ENCODE data around the gene ADD2.

The ADD2 gene

GRCh38 chr2:70647873-70648481 is 120.0 kb downstream of the ADD2 start:
- no peaks in the 10 kb centered on the region for H3K36me3 ChIP-seq (replicated peaks in 1 of 2; ENCODE audit: control insufficient read depth in 2 of 2, insufficient read depth in 2 of 2, low read length in 2 of 2)
- H4K8ac ChIP-seq (ENCODE audit: low read depth, low read length): no peak overlapping the region
- H3K4me2 ChIP-seq (ENCODE audit: insufficient read depth, low read length, poor library complexity, severe bottlenecking): no peak overlapping the region
- DNase-seq (ENCODE audit: low spot score): peak; percentile 69
- no peak overlapping the region for H2BK12ac ChIP-seq (ENCODE audit: low read length)
- H2BK5ac ChIP-seq (ENCODE audit: low read length): no peak overlapping the region
- no peak overlapping the region for H2AK5ac ChIP-seq (ENCODE audit: low read depth, low read length)
- no peak overlapping the region for H3K9ac ChIP-seq (ENCODE audit: low read depth, low read length, poor library complexity)
- H2BK15ac ChIP-seq (ENCODE audit: low read length): no peak overlapping the region
- no peak overlapping the region for H2BK120ac ChIP-seq (ENCODE audit: low read depth, low read length)
- H3K4me3 ChIP-seq (ENCODE audit: low read length in 2 of 2): no peak overlapping the region
- H3K4me1 ChIP-seq (ENCODE audit: control insufficient read depth in 2 of 2, insufficient read depth in 1 of 2, low read depth in 1 of 2, low read length in 2 of 2): peaks cover 0 to 4% of the 10 kb centered on the region in 2 donors
- H3K79me1 ChIP-seq (ENCODE audit: low read depth, low read length): no peaks in the 10 kb centered on the region
- H2AFZ ChIP-seq (ENCODE audit: low read length): peak overlapping the region; percentile 53
- H3K4ac ChIP-seq (ENCODE audit: low read length): no peak overlapping the region
- H3K27ac ChIP-seq (replicated peaks; ENCODE audit: low read length): no peak overlapping the region
- no peak overlapping the region for H3K14ac ChIP-seq (ENCODE audit: low read length)
- H4K91ac ChIP-seq (ENCODE audit: low read depth, low read length, poor library complexity): no peak overlapping the region
- no peak overlapping the region for H3K18ac ChIP-seq (ENCODE audit: low read length)
- WGBS, 2 donors (ENCODE audit: extremely low coverage in 2 of 2, insufficient read length in 2 of 2, insufficient replicate concordance in 1 of 2): no CpG with 5 or more reads among the region's 9 CpGs
- no peak overlapping the region for H3K23ac ChIP-seq (ENCODE audit: low read depth, low read length, poor library complexity)
- peaks cover 0 to 2% (median 0%) of the 10 kb centered on the region in 3 experiments for H3K27me3 ChIP-seq (ENCODE audit: control insufficient read depth in 3 of 3, insufficient read depth in 3 of 3, low read depth in 1 of 3, low read length in 3 of 3)
- peaks cover 4 to 6% of the 10 kb centered on the region in 2 donors for H3K9me3 ChIP-seq (replicated peaks in 1 of 2; ENCODE audit: control insufficient read depth in 2 of 2, insufficient read depth in 1 of 2, low read depth in 1 of 2, low read length in 2 of 2)

GRCh38 chr2:70646420-70646818 is 121.6 kb downstream of the ADD2 start:
- Histone ChIP-seq H3K4me3 (ENCODE audit: low read length in 2 of 2) (no peak overlapping the region), H3K4me1 (ENCODE audit: control insufficient read depth in 2 of 2, insufficient read depth in 1 of 2, low read depth in 1 of 2, low read length in 2 of 2) (peaks cover 0 to 4% of the 10 kb centered on the region in 2 donors), H3K27ac (replicated peaks; ENCODE audit: low read length) (no peak overlapping the region), H4K91ac (ENCODE audit: low read depth, low read length, poor library complexity) (no peak overlapping the region), H2AK5ac (ENCODE audit: low read depth, low read length) (no peak overlapping the region), H2BK12ac (ENCODE audit: low read length) (no peak overlapping the region), H3K14ac (ENCODE audit: low read length) (no peak overlapping the region), H2BK5ac (ENCODE audit: low read length) (no peak overlapping the region), H2BK15ac (ENCODE audit: low read length) (no peak overlapping the region), H3K4ac (ENCODE audit: low read length) (no peak overlapping the region), H3K79me1 (ENCODE audit: low read depth, low read length) (no peaks in the 10 kb centered on the region), H3K23ac (ENCODE audit: low read depth, low read length, poor library complexity) (no peak overlapping the region), H3K36me3 (replicated peaks in 1 of 2; ENCODE audit: control insufficient read depth in 2 of 2, insufficient read depth in 2 of 2, low read length in 2 of 2) (no peaks in the 10 kb centered on the region), H3K27me3 (ENCODE audit: control insufficient read depth in 3 of 3, insufficient read depth in 3 of 3, low read depth in 1 of 3, low read length in 3 of 3) (peaks cover 0 to 12% (median 0%) of the 10 kb centered on the region in 3 experiments), H3K4me2 (ENCODE audit: insufficient read depth, low read length, poor library complexity, severe bottlenecking) (no peak overlapping the region), H3K9me3 (replicated peaks in 1 of 2; ENCODE audit: control insufficient read depth in 2 of 2, insufficient read depth in 1 of 2, low read depth in 1 of 2, low read length in 2 of 2) (peaks cover 2% of the 10 kb centered on the region in 2 donors), H4K8ac (ENCODE audit: low read depth, low read length) (peak overlapping the region; percentile 88), H2AFZ (ENCODE audit: low read length) (peak overlapping the region; percentile 39), H3K18ac (ENCODE audit: low read length) (no peak overlapping the region), H2BK120ac (ENCODE audit: low read depth, low read length) (no peak overlapping the region), H3K9ac (ENCODE audit: low read depth, low read length, poor library complexity) (no peak overlapping the region)
- no CpG with 5 or more reads among the region's 5 CpGs for WGBS, 2 donors (ENCODE audit: extremely low coverage in 2 of 2, insufficient read length in 2 of 2, insufficient replicate concordance in 1 of 2)
- DNase-seq (ENCODE audit: low spot score): no peak

GRCh38 chr2:70645733-70646419 is 122.1 kb downstream of the ADD2 start:
- Histone ChIP-seq H2BK5ac (ENCODE audit: low read length) (no peak overlapping the region), H2BK12ac (ENCODE audit: low read length) (no peak overlapping the region), H2AK5ac (ENCODE audit: low read depth, low read length) (no peak overlapping the region), H2BK120ac (ENCODE audit: low read depth, low read length) (no peak overlapping the region), H3K9ac (ENCODE audit: low read depth, low read length, poor library complexity) (no peak overlapping the region), H3K23ac (ENCODE audit: low read depth, low read length, poor library complexity) (no peak overlapping the region), H3K4me2 (ENCODE audit: insufficient read depth, low read length, poor library complexity, severe bottlenecking) (no peak overlapping the region), H2AFZ (ENCODE audit: low read length) (peak overlapping the region; percentile 39), H3K14ac (ENCODE audit: low read length) (no peak overlapping the region), H4K91ac (ENCODE audit: low read depth, low read length, poor library complexity) (no peak overlapping the region), H3K4ac (ENCODE audit: low read length) (no peak overlapping the region), H3K18ac (ENCODE audit: low read length) (no peak overlapping the region), H4K8ac (ENCODE audit: low read depth, low read length) (no peak overlapping the region), H3K4me3 (ENCODE audit: low read length in 2 of 2) (no peak overlapping the region), H3K4me1 (ENCODE audit: control insufficient read depth in 2 of 2, insufficient read depth in 1 of 2, low read depth in 1 of 2, low read length in 2 of 2) (peaks cover 0 to 4% of the 10 kb centered on the region in 2 donors), H3K9me3 (replicated peaks in 1 of 2; ENCODE audit: control insufficient read depth in 2 of 2, insufficient read depth in 1 of 2, low read depth in 1 of 2, low read length in 2 of 2) (peaks cover 0 to 2% of the 10 kb centered on the region in 2 donors), H2BK15ac (ENCODE audit: low read length) (no peak overlapping the region), H3K27me3 (ENCODE audit: control insufficient read depth in 3 of 3, insufficient read depth in 3 of 3, low read depth in 1 of 3, low read length in 3 of 3) (peaks cover 0 to 17% (median 0%) of the 10 kb centered on the region in 3 experiments), H3K27ac (replicated peaks; ENCODE audit: low read length) (no peak overlapping the region), H3K36me3 (replicated peaks in 1 of 2; ENCODE audit: control insufficient read depth in 2 of 2, insufficient read depth in 2 of 2, low read length in 2 of 2) (no peaks in the 10 kb centered on the region), H3K79me1 (ENCODE audit: low read depth, low read length) (no peaks in the 10 kb centered on the region)
- no CpG with 5 or more reads among the region's 10 CpGs for WGBS, 2 donors (ENCODE audit: extremely low coverage in 2 of 2, insufficient read length in 2 of 2, insufficient replicate concordance in 1 of 2)
- no peak for DNase-seq (ENCODE audit: low spot score)

- no CpG with 5 or more reads among the region's 12 CpGs for WGBS, 2 donors (ENCODE audit: extremely low coverage in 2 of 2, insufficient read length in 2 of 2, insufficient replicate concordance in 1 of 2)
- Histone ChIP-seq H2BK12ac (ENCODE audit: low read length) (no peak overlapping the region), H3K18ac (ENCODE audit: low read length) (no peak overlapping the region), H4K8ac (ENCODE audit: low read depth, low read length) (no peak overlapping the region), H3K9me3 (replicated peaks in 1 of 2; ENCODE audit: control insufficient read depth in 2 of 2, insufficient read depth in 1 of 2, low read depth in 1 of 2, low read length in 2 of 2) (peaks cover 0 to 2% of the 10 kb centered on the region in 2 donors), H3K27ac (replicated peaks; ENCODE audit: low read length) (no peak overlapping the region), H2AK5ac (ENCODE audit: low read depth, low read length) (no peak overlapping the region), H3K36me3 (replicated peaks in 1 of 2; ENCODE audit: control insufficient read depth in 2 of 2, insufficient read depth in 2 of 2, low read length in 2 of 2) (no peaks in the 10 kb centered on the region), H3K79me1 (ENCODE audit: low read depth, low read length) (no peaks in the 10 kb centered on the region), H3K9ac (ENCODE audit: low read depth, low read length, poor library complexity) (no peak overlapping the region), H3K4me3 (ENCODE audit: low read length in 2 of 2) (no peak overlapping the region), H3K14ac (ENCODE audit: low read length) (no peak overlapping the region), H2BK15ac (ENCODE audit: low read length) (no peak overlapping the region), H2BK5ac (ENCODE audit: low read length) (no peak overlapping the region), H3K4me1 (ENCODE audit: control insufficient read depth in 2 of 2, insufficient read depth in 1 of 2, low read depth in 1 of 2, low read length in 2 of 2) (peaks cover 0 to 4% of the 10 kb centered on the region in 2 donors), H4K91ac (ENCODE audit: low read depth, low read length, poor library complexity) (no peak overlapping the region), H3K23ac (ENCODE audit: low read depth, low read length, poor library complexity) (no peak overlapping the region), H3K4me2 (ENCODE audit: insufficient read depth, low read length, poor library complexity, severe bottlenecking) (no peak overlapping the region), H3K27me3 (ENCODE audit: control insufficient read depth in 3 of 3, insufficient read depth in 3 of 3, low read depth in 1 of 3, low read length in 3 of 3) (peaks cover 0 to 28% (median 0%) of the 10 kb centered on the region in 3 experiments), H3K4ac (ENCODE audit: low read length) (no peak overlapping the region), H2BK120ac (ENCODE audit: low read depth, low read length) (no peak overlapping the region), H2AFZ (ENCODE audit: low read length) (no peak overlapping the region)
- DNase-seq (ENCODE audit: low spot score): no peak
These were observed 124.3 kb downstream of the ADD2 start for GRCh38 chr2:70643715-70644114.

All from neuronal stem cell (in vitro differentiated cells).